GM23338 (cell line): ENCODE measurements around the gene RFC1. TPM values are rescaled to one million over a fixed set of nuclear protein-coding genes. Genes with fewer than 3 reads are reported as not detected.

Experiments used
- ATAC-seq: fragments of 200-7000 bp; cut with Tn5 transposase; 3 replicates; pipeline ENCODE4 v1.9.1; 2020
- DNase-seq: peaks from one replicate; pipeline ENCODE4 v3.0.0-alpha.2; 2015; ENCODE audit warnings: low spot score
- H2AFZ ChIP-seq: fragments of 200-600 bp; sonication (generic); 2 replicates; pipeline ENCODE4 v1.8.0; 2016; ENCODE audit warnings: antibody characterized with exemption, mild to moderate bottlenecking, moderate library complexity
- H3F3A ChIP-seq: fragments of 200-600 bp; sonication (generic); replicated peaks from 2 replicates; pipeline ENCODE4 v1.8.0; 2017; ENCODE audit warnings: antibody characterized with exemption, mixed run types, low read depth
- H3K27ac ChIP-seq: fragments of 200-600 bp; sonication (generic); 2 replicates; pipeline ENCODE4 v1.6.1; 2016; ENCODE audit warnings: low read depth
- H3K27me3 ChIP-seq: fragments of 200-600 bp; sonication (generic); 2 replicates; pipeline ENCODE4 v1.8.0; 2016; ENCODE audit warnings: mild to moderate bottlenecking, mixed run types, moderate library complexity; ENCODE audit not compliant: insufficient read depth
- H3K36me3 ChIP-seq: fragments of 200-600 bp; sonication (generic); 2 replicates; pipeline ENCODE4 v1.8.0; 2016; ENCODE audit warnings: mild to moderate bottlenecking; ENCODE audit not compliant: insufficient read depth
- H3K4me1 ChIP-seq: fragments of 200-600 bp; sonication (generic); 2 replicates; pipeline ENCODE4 v1.8.0; 2016; ENCODE audit warnings: mild to moderate bottlenecking, moderate library complexity; ENCODE audit not compliant: insufficient read depth
- H3K4me2 ChIP-seq: fragments of 200-600 bp; sonication (generic); 2 replicates; pipeline ENCODE4 v1.7.1; 2017; ENCODE audit warnings: mixed run types
- H3K4me3 ChIP-seq: fragments of 200-600 bp; sonication (generic); 2 replicates; pipeline ENCODE4 v1.6.1; 2016; ENCODE audit warnings: mixed run types
- H3K79me2 ChIP-seq: fragments of 200-600 bp; sonication (generic); replicated peaks from 2 replicates; pipeline ENCODE4 v1.8.0; 2017; ENCODE audit warnings: mild to moderate bottlenecking; ENCODE audit not compliant: insufficient read depth
- H3K9me2 ChIP-seq: fragments of 200-600 bp; sonication (generic); 2 replicates; pipeline ENCODE4 v1.8.0; 2017; ENCODE audit not compliant: insufficient read depth
- H4K20me1 ChIP-seq: fragments of 200-600 bp; sonication (generic); replicated peaks from 2 replicates; pipeline ENCODE4 v1.8.0; 2017; ENCODE audit warnings: mild to moderate bottlenecking; ENCODE audit not compliant: insufficient read depth
- H3K27ac Mint-ChIP-seq: 2 replicates; pipeline ENCODE4 v1.8.0; 2020; ENCODE audit warnings: inconsistent platforms, mild to moderate bottlenecking, moderate library complexity, mixed read lengths
- H3K27me3 Mint-ChIP-seq: 3 replicates; pipeline ENCODE4 v1.8.0; 2022; ENCODE audit warnings: low read depth, mild to moderate bottlenecking, moderate library complexity, mixed read lengths, inconsistent platforms; ENCODE audit not compliant: insufficient read depth, poor library complexity
- H3K36me3 Mint-ChIP-seq: 3 replicates; pipeline ENCODE4 v1.8.0; 2021; ENCODE audit warnings: low read depth, mild to moderate bottlenecking, inconsistent platforms, moderate library complexity, mixed read lengths
- H3K4me1 Mint-ChIP-seq: 3 replicates; pipeline ENCODE4 v1.8.0; 2020; ENCODE audit warnings: mild to moderate bottlenecking, inconsistent platforms, mixed read lengths
- H3K4me3 Mint-ChIP-seq: 3 replicates; pipeline ENCODE4 v1.8.0; 2021; ENCODE audit warnings: moderate library complexity, mild to moderate bottlenecking, inconsistent platforms, mixed read lengths
- H3K9me3 Mint-ChIP-seq: 3 replicates; pipeline ENCODE4 v1.8.0; 2020; ENCODE audit warnings: moderate library complexity, mild to moderate bottlenecking, inconsistent platforms, mixed read lengths
- CREB1 ChIP-seq: fragments of 250-450 bp; sonication (Bioruptor Pico); IDR thresholded peaks from 2 replicates; pipeline ENCODE4 v1.5.0; 2020; ENCODE audit warnings: low read depth, mild to moderate bottlenecking, moderate library complexity
- ETS1 ChIP-seq: IDR thresholded peaks from 2 replicates; pipeline ENCODE4 v1.6.1; 2016; ENCODE audit warnings: antibody characterized with exemption
- EZH2 ChIP-seq: fragments of 200-600 bp; sonication (generic); IDR thresholded peaks from one replicate; pipeline ENCODE4 v1.8.0; 2017; ENCODE audit warnings: antibody characterized with exemption, mild to moderate bottlenecking, low read depth; ENCODE audit not compliant: unreplicated experiment
- EZH2phosphoT487 ChIP-seq: fragments of 200-600 bp; sonication (generic); IDR thresholded peaks from one replicate; pipeline ENCODE4 v1.8.1; 2018; ENCODE audit warnings: antibody characterized with exemption; ENCODE audit not compliant: unreplicated experiment
- JUNB ChIP-seq: IDR thresholded peaks from one replicate; pipeline ENCODE4 v1.6.1; 2016; ENCODE audit warnings: antibody characterized with exemption; ENCODE audit not compliant: unreplicated experiment
- NANOG ChIP-seq: IDR thresholded peaks from 2 replicates; pipeline ENCODE4 v1.6.1; 2016; ENCODE audit warnings: antibody characterized with exemption, borderline replicate concordance
- POLR2AphosphoS5 ChIP-seq: IDR thresholded peaks from 2 replicates; pipeline ENCODE4 v1.6.1; 2016; ENCODE audit warnings: antibody characterized with exemption, low read depth
- REST ChIP-seq: IDR thresholded peaks from one replicate; pipeline ENCODE4 v1.6.1; 2018; ENCODE audit warnings: antibody characterized with exemption; ENCODE audit not compliant: unreplicated experiment
- STAT1 ChIP-seq: IDR thresholded peaks from one replicate; pipeline ENCODE4 v1.6.1; 2016; ENCODE audit warnings: antibody characterized with exemption; ENCODE audit not compliant: unreplicated experiment
- ZNF114 ChIP-seq: fragments of 250-450 bp; sonication (Bioruptor Pico); IDR thresholded peaks from 2 replicates; pipeline ENCODE4 v1.5.0; 2020; ENCODE audit warnings: mild to moderate bottlenecking, moderate library complexity
- ZNF331 ChIP-seq: fragments of 250-450 bp; sonication (Bioruptor Pico); IDR thresholded peaks from 2 replicates; pipeline ENCODE4 v1.5.0; 2020; ENCODE audit warnings: low read depth, mild to moderate bottlenecking, moderate library complexity
- ZNF462 ChIP-seq: fragments of 250-450 bp; sonication (Bioruptor Pico); IDR thresholded peaks from 2 replicates; pipeline ENCODE4 v1.5.0; 2020; ENCODE audit warnings: mild to moderate bottlenecking, moderate library complexity
- polyA plus RNA-seq: library from polyadenylated mRNA; unstranded; fragments of >200 nt; fragmentation: Nextera tagmentation; extraction: Ambion mirVana; gene quantifications from 2 replicates; pipeline ENCODE4 v1.2.1, GENCODE V29; 2016
- total RNA-seq: library from RNA; depleted of rRNA; stranded (reverse); fragments of >200 nt; shearing (Covaris generic); gene quantifications from 2 replicates; pipeline ENCODE4 v1.2.3, GENCODE V29; 2014
- TF ChIP-seq, protein P1 (sequence below), 2 experiments: fragments of 200-600 bp in 1 of 2; sonication (generic) in 1 of 2; conservative IDR thresholded peaks; 2 replicates each; pipeline versions ENCODE4 v1.5.1 to v1.6.1; 2016 to 2017; ENCODE audit warnings: antibody characterized with exemption in 2 of 2, low read depth in 2 of 2, mild to moderate bottlenecking in 2 of 2, moderate library complexity in 1 of 2

The RFC1 gene
- total and polyA plus RNA-seq, 2 experiments from 2014 or later, result 75.8 to 228 TPM

DNA sequence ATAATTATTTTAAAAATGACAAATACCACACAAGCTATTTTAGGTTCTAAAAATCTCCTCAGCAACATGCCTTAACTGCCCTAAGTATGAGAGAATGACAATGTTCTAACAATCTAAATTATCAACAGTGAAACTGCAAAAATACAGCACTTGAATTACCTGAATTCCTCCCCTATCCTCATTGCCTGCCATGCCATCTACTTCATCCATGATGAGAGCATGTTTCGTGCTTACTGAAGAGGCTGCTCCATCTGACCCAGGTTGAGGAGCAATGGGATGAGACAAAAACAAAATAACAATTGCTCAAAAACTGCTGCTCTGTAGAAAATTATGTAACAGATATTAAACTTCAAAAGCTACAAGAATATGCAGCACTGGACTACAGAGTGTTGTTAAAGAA lies 63.3 kb downstream of the RFC1 start:
- no peaks in the 10 kb centered on the region for H3K27me3 Mint-ChIP-seq
- no peak for TF ChIP-seq JUNB
- TF ChIP-seq ZNF462 (CRISPR knock-in tag), result no peak
- TF ChIP-seq POLR2AphosphoS5, result no peak
- no peak for TF ChIP-seq ZNF331
- no peak for TF ChIP-seq EZH2
- TF ChIP-seq, protein P1, sequence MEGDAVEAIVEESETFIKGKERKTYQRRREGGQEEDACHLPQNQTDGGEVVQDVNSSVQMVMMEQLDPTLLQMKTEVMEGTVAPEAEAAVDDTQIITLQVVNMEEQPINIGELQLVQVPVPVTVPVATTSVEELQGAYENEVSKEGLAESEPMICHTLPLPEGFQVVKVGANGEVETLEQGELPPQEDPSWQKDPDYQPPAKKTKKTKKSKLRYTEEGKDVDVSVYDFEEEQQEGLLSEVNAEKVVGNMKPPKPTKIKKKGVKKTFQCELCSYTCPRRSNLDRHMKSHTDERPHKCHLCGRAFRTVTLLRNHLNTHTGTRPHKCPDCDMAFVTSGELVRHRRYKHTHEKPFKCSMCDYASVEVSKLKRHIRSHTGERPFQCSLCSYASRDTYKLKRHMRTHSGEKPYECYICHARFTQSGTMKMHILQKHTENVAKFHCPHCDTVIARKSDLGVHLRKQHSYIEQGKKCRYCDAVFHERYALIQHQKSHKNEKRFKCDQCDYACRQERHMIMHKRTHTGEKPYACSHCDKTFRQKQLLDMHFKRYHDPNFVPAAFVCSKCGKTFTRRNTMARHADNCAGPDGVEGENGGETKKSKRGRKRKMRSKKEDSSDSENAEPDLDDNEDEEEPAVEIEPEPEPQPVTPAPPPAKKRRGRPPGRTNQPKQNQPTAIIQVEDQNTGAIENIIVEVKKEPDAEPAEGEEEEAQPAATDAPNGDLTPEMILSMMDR (conservative IDR thresholded peaks at IDR 0.05; ENCODE audit: low read depth in 2 of 2), result no peak
- TF ChIP-seq REST, result no peak
- TF ChIP-seq EZH2phosphoT487, result no peak
- no peak for TF ChIP-seq ETS1
- TF ChIP-seq ZNF114 (CRISPR knock-in tag), result no peak
- no peak for TF ChIP-seq NANOG
- TF ChIP-seq STAT1, result no peak
- TF ChIP-seq CREB1 (CRISPR knock-in tag), result no peak
- peaks cover 13% of the 10 kb centered on the region; the same call in 1 of the 2 replicates for H4K20me1 ChIP-seq
- H3K9me3 Mint-ChIP-seq, result no peaks in the 10 kb centered on the region
- peaks cover 72% of the 10 kb centered on the region for H3K36me3 Mint-ChIP-seq
- no peak for ATAC-seq
- H3F3A ChIP-seq, result 0 out of 2 replicates have a peak, but pooled peaks cover 2% of the 10 kb centered on the region
- H3K4me3 ChIP-seq, result no peak overlapping the region
- DNase-seq, result no peak
- H3K4me2 ChIP-seq, result no peak overlapping the region
- H3K27ac Mint-ChIP-seq, result no peak overlapping the region
- H3K36me3 ChIP-seq, result peaks cover 42% of the 10 kb centered on the region
- no peaks in the 10 kb centered on the region for H3K4me1 ChIP-seq
- H2AFZ ChIP-seq, result no peak overlapping the region
- no peak overlapping the region for H3K4me3 Mint-ChIP-seq
- H3K79me2 ChIP-seq, result no peaks in the 10 kb centered on the region; the same call in 1 of the 2 replicates
- H3K4me1 Mint-ChIP-seq, result no peaks in the 10 kb centered on the region
- H3K9me2 ChIP-seq, result no peaks in the 10 kb centered on the region
- H3K27me3 ChIP-seq, result no peaks in the 10 kb centered on the region
- H3K27ac ChIP-seq, result no peak overlapping the region
